Liver (tissue), 9 donors: ENCODE data around the gene SIM2. TPM values are rescaled to one million over a fixed set of nuclear protein-coding genes. Genes with fewer than 3 reads are reported as not detected.

Source experiments
- DNase-seq: peaks from one replicate; pipeline ENCODE4 v3.0.0-alpha.2; 2017; ENCODE audit warnings: low spot score
- H3K27ac ChIP-seq, 2 donors: one replicate each; pipeline ENCODE4 v1.7.0; 2013; ENCODE audit warnings: inconsistent platforms in 2 of 2, low read length in 2 of 2, control low read depth in 1 of 2, low read depth in 1 of 2, mild to moderate bottlenecking in 1 of 2
- H3K27me3 ChIP-seq, 4 donors: one replicate each; pipeline versions ENCODE4 v1.6.1 to v1.7.0; 2013; ENCODE audit warnings: low read length in 3 of 4, inconsistent platforms in 1 of 4, mild to moderate bottlenecking in 1 of 4, moderate library complexity in 1 of 4; ENCODE audit not compliant: control insufficient read depth in 4 of 4, insufficient read depth in 4 of 4
- H3K36me3 ChIP-seq, 4 donors: one replicate each; pipeline versions ENCODE4 v1.6.1 to v1.7.0; 2013; ENCODE audit warnings: low read length in 3 of 4, mild to moderate bottlenecking in 3 of 4, low read depth in 1 of 4, moderate library complexity in 1 of 4; ENCODE audit not compliant: control insufficient read depth in 4 of 4, insufficient read depth in 3 of 4
- H3K4me1 ChIP-seq, 4 donors: one replicate each; pipeline versions ENCODE4 v1.6.1 to v1.7.0; 2013; ENCODE audit warnings: low read length in 3 of 4, mild to moderate bottlenecking in 3 of 4, moderate library complexity in 1 of 4; ENCODE audit not compliant: control insufficient read depth in 4 of 4, insufficient read depth in 4 of 4
- H3K4me3 ChIP-seq, 3 donors: one replicate each; pipeline versions ENCODE4 v1.6.1 to v1.7.0; 2013; ENCODE audit warnings: low read length in 3 of 3, control low read depth in 1 of 3, low read depth in 1 of 3, mild to moderate bottlenecking in 1 of 3
- H3K9ac ChIP-seq, 2 donors: one replicate each; pipeline ENCODE4 v1.7.0; 2013; ENCODE audit warnings: low read length in 2 of 2, mild to moderate bottlenecking in 2 of 2, moderate library complexity in 2 of 2, control low read depth in 1 of 2, low read depth in 1 of 2
- H3K9me3 ChIP-seq, 4 donors: one replicate each; pipeline versions ENCODE4 v1.6.1 to v1.7.0; 2013; ENCODE audit warnings: low read length in 3 of 4; ENCODE audit not compliant: control insufficient read depth in 4 of 4
- EGR1 ChIP-seq, 2 donors: IDR thresholded peaks; 2 replicates each; pipeline ENCODE4 v1.6.1; 2016 to 2018; ENCODE audit warnings: antibody characterized with exemption in 2 of 2, low read depth in 2 of 2
- FOXA1 ChIP-seq: IDR thresholded peaks from 2 replicates; pipeline ENCODE4 v1.6.1; 2016; ENCODE audit warnings: antibody characterized with exemption
- GABPA ChIP-seq, 2 donors: IDR thresholded peaks in 1 of 2; conservative IDR thresholded peaks in 1 of 2; 2 replicates each; pipeline ENCODE4 v1.6.1; 2016; ENCODE audit warnings: antibody characterized with exemption in 2 of 2, mild to moderate bottlenecking in 1 of 2, moderate library complexity in 1 of 2
- HNF4A ChIP-seq, 2 donors: conservative IDR thresholded peaks; 2 replicates each; pipeline ENCODE4 v1.6.1; 2016; ENCODE audit warnings: antibody characterized with exemption in 2 of 2, mild to moderate bottlenecking in 2 of 2
- HNF4G ChIP-seq: IDR thresholded peaks from 2 replicates; pipeline ENCODE4 v1.6.1; 2016; ENCODE audit warnings: antibody characterized with exemption
- NR2F2 ChIP-seq: IDR thresholded peaks from 2 replicates; pipeline ENCODE4 v1.6.1; 2016; ENCODE audit warnings: antibody characterized with exemption
- RAD21 ChIP-seq, 2 donors: IDR thresholded peaks; 2 replicates each; pipeline ENCODE4 v1.6.1; 2016; ENCODE audit warnings: antibody characterized with exemption in 2 of 2, mild to moderate bottlenecking in 2 of 2
- RXRA ChIP-seq, 2 donors: IDR thresholded peaks; 2 replicates each; pipeline ENCODE4 v1.6.1; 2017 to 2018; ENCODE audit warnings: antibody characterized with exemption in 2 of 2, mild to moderate bottlenecking in 1 of 2
- SP1 ChIP-seq: IDR thresholded peaks from 2 replicates; pipeline ENCODE4 v1.6.1; 2018; ENCODE audit warnings: antibody characterized with exemption, mild to moderate bottlenecking
- TAF1 ChIP-seq: conservative IDR thresholded peaks from 2 replicates; pipeline ENCODE4 v1.6.1; 2016; ENCODE audit warnings: antibody characterized with exemption, mild to moderate bottlenecking
- YY1 ChIP-seq: IDR thresholded peaks from 2 replicates; pipeline ENCODE4 v1.6.1; 2016; ENCODE audit warnings: antibody characterized with exemption, mild to moderate bottlenecking
- WGBS: extraction: QIAGEN DNeasy Blood & Tissue Kit; methylation state at CpG from one replicate; pipeline ENCODE4 v1.1.7; 2013; 5-methylcytosine and 5-hydroxymethylcytosine counted together
- polyA plus RNA-seq, 2 donors: library from polyadenylated mRNA; stranded (reverse) in 1 of 2; unstranded in 1 of 2; fragments of 200-250 nt in 1 of 2; fragments of >200 nt in 1 of 2; fragmentation: Nextera tagmentation in 1 of 2; extraction: Ambion mirVana in 1 of 2; gene quantifications; one replicate each; pipeline versions ENCODE4 v1.2.1 to v1.2.3, GENCODE V29; 2013 to 2015
- total RNA-seq, 2 donors: library from RNA; depleted of rRNA; stranded (reverse); fragments of >200 nt; gene quantifications; one replicate each; pipeline ENCODE4 v1.2.3, GENCODE V29; 2014
- TF ChIP-seq, protein P1 (sequence below): fragments of 150-350 bp; IDR thresholded peaks from 2 replicates; pipeline ENCODE4 v1.5.1; 2017; ENCODE audit warnings: improper control_type of control experiment, low read depth, low read length; ENCODE audit not compliant: missing input control
- TF ChIP-seq, protein P2 (sequence below): IDR thresholded peaks from 2 replicates; pipeline ENCODE4 v1.6.1; 2016; ENCODE audit warnings: antibody characterized with exemption
- TF ChIP-seq, protein P3 (sequence below): IDR thresholded peaks from 2 replicates; pipeline ENCODE4 v1.6.1; 2016; ENCODE audit warnings: antibody characterized with exemption
- donor health status: healthy.
- donor health status: healthy.
- donor health status: healthy.
- donor health status: healthy.
- donor health status: healthy.

Gene SIM2
- total and polyA plus RNA-seq, 4 donors: 0.19 TPM; not detected in 3

DNA sequence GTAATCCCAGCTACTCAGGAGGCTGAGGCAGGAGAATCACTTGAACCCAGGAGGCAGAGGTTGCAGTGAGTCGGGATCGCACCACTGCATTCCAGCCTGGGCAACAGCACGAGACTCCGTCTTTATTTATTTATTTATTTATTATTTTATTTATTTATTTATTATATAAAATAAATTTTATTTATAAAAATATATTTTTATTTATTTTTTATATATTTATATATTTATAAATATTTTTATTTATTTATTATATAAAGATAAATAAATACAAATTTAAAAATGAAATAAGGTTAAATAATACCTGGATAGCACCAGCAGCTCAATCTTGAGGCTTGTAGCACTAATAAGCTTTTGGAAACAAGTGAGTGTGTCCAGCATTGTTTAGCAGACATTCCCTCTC is 40.9 kb upstream of the SIM2 start (continued):
- TF ChIP-seq, protein P1, sequence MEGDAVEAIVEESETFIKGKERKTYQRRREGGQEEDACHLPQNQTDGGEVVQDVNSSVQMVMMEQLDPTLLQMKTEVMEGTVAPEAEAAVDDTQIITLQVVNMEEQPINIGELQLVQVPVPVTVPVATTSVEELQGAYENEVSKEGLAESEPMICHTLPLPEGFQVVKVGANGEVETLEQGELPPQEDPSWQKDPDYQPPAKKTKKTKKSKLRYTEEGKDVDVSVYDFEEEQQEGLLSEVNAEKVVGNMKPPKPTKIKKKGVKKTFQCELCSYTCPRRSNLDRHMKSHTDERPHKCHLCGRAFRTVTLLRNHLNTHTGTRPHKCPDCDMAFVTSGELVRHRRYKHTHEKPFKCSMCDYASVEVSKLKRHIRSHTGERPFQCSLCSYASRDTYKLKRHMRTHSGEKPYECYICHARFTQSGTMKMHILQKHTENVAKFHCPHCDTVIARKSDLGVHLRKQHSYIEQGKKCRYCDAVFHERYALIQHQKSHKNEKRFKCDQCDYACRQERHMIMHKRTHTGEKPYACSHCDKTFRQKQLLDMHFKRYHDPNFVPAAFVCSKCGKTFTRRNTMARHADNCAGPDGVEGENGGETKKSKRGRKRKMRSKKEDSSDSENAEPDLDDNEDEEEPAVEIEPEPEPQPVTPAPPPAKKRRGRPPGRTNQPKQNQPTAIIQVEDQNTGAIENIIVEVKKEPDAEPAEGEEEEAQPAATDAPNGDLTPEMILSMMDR: no peak
- TF ChIP-seq HNF4A (conservative IDR thresholded peaks at IDR 0.05): no peak
- no peak for TF ChIP-seq GABPA (IDR thresholded peaks at IDR 0.05 in 1 of 2, conservative IDR thresholded peaks at IDR 0.05 in 1 of 2)

DNA sequence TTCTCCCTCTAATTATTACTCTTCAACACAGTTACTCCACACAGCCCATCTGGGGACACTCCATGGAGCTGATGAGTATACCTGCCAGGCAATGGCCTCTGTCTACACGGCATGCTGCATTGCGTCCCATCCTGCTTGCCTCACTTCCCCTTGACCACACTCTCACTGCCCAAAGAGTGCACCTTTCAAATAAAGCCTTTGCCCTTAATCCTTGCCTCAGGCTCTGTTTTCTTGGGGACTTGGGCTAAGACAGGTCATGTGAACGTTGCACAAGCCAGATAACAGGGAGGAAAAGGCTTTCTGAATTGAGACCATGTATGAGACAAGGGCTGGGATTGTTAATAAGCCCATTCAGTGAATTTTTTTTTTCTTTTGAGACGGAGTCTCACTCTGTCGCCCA is 40.0 kb upstream of the SIM2 start:
- no peak overlapping the region for H3K27ac ChIP-seq
- no peak for TF ChIP-seq SP1
- TF ChIP-seq GABPA (IDR thresholded peaks at IDR 0.05 in 1 of 2, conservative IDR thresholded peaks at IDR 0.05 in 1 of 2): no peak
- TF ChIP-seq FOXA1: no peak
- TF ChIP-seq, protein P2, sequence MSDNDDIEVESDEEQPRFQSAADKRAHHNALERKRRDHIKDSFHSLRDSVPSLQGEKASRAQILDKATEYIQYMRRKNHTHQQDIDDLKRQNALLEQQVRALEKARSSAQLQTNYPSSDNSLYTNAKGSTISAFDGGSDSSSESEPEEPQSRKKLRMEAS: no peak
- TF ChIP-seq, protein P1: no peak
- no peak for TF ChIP-seq NR2F2
- no peak for TF ChIP-seq HNF4A (conservative IDR thresholded peaks at IDR 0.05)
- no peak for TF ChIP-seq EGR1 (IDR thresholded peaks at IDR 0.05; ENCODE audit: low read depth in 2 of 2)
- TF ChIP-seq YY1: no peak
- no peak for TF ChIP-seq HNF4G
- TF ChIP-seq, protein P3, sequence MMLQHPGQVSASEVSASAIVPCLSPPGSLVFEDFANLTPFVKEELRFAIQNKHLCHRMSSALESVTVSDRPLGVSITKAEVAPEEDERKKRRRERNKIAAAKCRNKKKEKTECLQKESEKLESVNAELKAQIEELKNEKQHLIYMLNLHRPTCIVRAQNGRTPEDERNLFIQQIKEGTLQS: no peak
- TF ChIP-seq TAF1: no peak
- TF ChIP-seq RAD21 (IDR thresholded peaks at IDR 0.05): no peak
- no peaks in the 10 kb centered on the region for H3K9me3 ChIP-seq
- peaks cover 0 to 9% (median 0%) of the 10 kb centered on the region in 4 donors for H3K27me3 ChIP-seq
- H3K4me1 ChIP-seq: no peaks in the 10 kb centered on the region
- WGBS: 84% methylated on average over 5 of the region's 5 CpGs
- no peak overlapping the region for H3K9ac ChIP-seq
- H3K36me3 ChIP-seq: no peaks in the 10 kb centered on the region
- no peak overlapping the region for H3K4me3 ChIP-seq
- DNase-seq: no peak

DNA sequence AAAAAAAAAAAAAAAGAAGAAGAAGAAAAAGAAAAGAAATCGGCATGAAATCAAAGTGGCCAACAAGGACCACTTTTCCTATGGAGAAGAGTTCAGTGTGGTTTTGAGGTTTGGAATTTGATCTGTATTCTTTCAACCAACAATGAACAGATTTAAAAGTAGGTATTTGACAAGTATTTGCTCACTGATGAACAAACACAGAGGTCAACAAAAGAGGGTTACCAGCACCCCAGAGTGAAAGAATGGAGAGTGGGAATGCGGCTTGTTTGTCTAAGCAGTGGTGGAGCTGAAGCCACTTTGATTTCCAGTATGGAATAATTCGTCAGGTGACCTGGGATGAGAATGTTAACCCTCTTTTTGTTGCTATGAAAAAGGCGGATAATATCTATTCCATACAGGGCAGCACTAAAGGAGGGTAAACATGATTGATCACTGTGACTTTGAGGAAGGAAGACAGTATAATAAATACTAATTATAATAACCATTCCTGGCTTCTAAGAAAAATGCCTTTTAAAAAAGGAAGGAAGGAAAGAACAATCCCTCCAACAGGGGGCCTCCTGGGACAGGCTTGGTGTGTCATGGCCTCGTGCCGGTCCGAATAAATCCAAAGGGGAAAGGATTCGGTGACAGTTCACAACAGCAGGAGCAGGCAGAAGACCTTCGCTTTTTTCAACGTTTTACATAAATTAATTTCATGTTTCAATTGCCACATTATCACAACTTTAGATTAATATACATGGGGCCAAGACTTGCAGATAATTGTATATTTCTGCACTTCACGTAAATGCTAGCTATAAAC is 37.2 kb upstream of the SIM2 start:
- Histone ChIP-seq H3K4me1 (no peaks in the 10 kb centered on the region), H3K27me3 (no peaks in the 10 kb centered on the region)
- DNase-seq: no peak

More for the DNA sequence above, 37.2 kb upstream of the SIM2 start:
- WGBS: 29% methylated on average over 11 of the region's 11 CpGs
- no peak overlapping the region for H3K27ac ChIP-seq
- H3K36me3 ChIP-seq: no peaks in the 10 kb centered on the region
- TF ChIP-seq RAD21 (IDR thresholded peaks at IDR 0.05) (peak; percentile 78 to 80), RXRA (IDR thresholded peaks at IDR 0.05) (no peak)
- TF ChIP-seq, protein P1: peak; percentile 53
- H3K4me3 ChIP-seq: no peak overlapping the region
- H3K9ac ChIP-seq: no peak overlapping the region
- no peaks in the 10 kb centered on the region for H3K9me3 ChIP-seq
